22Rv1 (cell line): Measurements from ENCODE around the gene PTPRG.

Source experiments
- ZFX ChIP-seq: fragments of 450-650 bp; IDR thresholded peaks from 2 replicates; pipeline ENCODE4 v1.6.1; 2017; ENCODE audit warnings: antibody characterized with exemption, borderline replicate concordance
- TF ChIP-seq, protein P1 (sequence below): fragments of 450-650 bp; IDR thresholded peaks from 2 replicates; pipeline ENCODE4 v1.5.1; 2017; ENCODE audit warnings: mild to moderate bottlenecking

- TF ChIP-seq, protein P1, sequence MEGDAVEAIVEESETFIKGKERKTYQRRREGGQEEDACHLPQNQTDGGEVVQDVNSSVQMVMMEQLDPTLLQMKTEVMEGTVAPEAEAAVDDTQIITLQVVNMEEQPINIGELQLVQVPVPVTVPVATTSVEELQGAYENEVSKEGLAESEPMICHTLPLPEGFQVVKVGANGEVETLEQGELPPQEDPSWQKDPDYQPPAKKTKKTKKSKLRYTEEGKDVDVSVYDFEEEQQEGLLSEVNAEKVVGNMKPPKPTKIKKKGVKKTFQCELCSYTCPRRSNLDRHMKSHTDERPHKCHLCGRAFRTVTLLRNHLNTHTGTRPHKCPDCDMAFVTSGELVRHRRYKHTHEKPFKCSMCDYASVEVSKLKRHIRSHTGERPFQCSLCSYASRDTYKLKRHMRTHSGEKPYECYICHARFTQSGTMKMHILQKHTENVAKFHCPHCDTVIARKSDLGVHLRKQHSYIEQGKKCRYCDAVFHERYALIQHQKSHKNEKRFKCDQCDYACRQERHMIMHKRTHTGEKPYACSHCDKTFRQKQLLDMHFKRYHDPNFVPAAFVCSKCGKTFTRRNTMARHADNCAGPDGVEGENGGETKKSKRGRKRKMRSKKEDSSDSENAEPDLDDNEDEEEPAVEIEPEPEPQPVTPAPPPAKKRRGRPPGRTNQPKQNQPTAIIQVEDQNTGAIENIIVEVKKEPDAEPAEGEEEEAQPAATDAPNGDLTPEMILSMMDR, result no peak
- TF ChIP-seq ZFX, result no peak
Measured at GRCh38 chr3:61846488-61846887, 285.1 kb downstream of the PTPRG start.
